H1 (cell line): ENCODE data around the gene FAM209B. TPM values are rescaled to one million over a fixed set of nuclear protein-coding genes. Genes with fewer than 3 reads are reported as not detected.
"Not testable (repeated sequence)": the region's sequence is repeated elsewhere in the genome, so short reads cannot be mapped to it uniquely, and the experiment has no call there.

ENCODE experiments used
- CTCF ChIA-PET: fragments of 300-600 bp; sonication (Branson Sonifier 250); formaldehyde crosslinking; loops from one replicate; lab custom pipeline; 2021; ENCODE audit not compliant: partially characterized antibody; lab: Charles Lee
- POLR2A ChIA-PET: fragments of 300-600 bp; sonication (Branson Sonifier 250); formaldehyde crosslinking; loops from one replicate; lab custom pipeline; 2021; ENCODE audit warnings: inconsistent platforms; ENCODE audit not compliant: partially characterized antibody; lab: Charles Lee
- DNase-seq, 2 experiments: peaks; one replicate each; pipeline versions ENCODE4 v3.0.0 to v3.0.0-alpha.2; 2010 to 2022; ENCODE audit warnings: low spot score in 2 of 2, low read depth in 1 of 2, mixed read lengths in 1 of 2
- FAIRE-seq: peaks from 2 replicates; lab custom pipeline; 2011; peaks lifted over from hg19 to GRCh38; lab: Jason Lieb, UNC
- H2AFZ ChIP-seq: 2 replicates; pipeline ENCODE4 v1.8.1; 2012; ENCODE audit warnings: low read length, inconsistent platforms
- H2AK5ac ChIP-seq: 2 replicates; pipeline ENCODE4 v1.6.1; 2013; ENCODE audit warnings: low read depth, low read length
- H2BK120ac ChIP-seq: replicated peaks from 2 replicates; pipeline ENCODE3; 2013; ENCODE audit warnings: low read depth, low read length, inconsistent platforms
- H2BK12ac ChIP-seq: 2 replicates; pipeline ENCODE4 v1.6.1; 2013; ENCODE audit warnings: low read depth, low read length
- H2BK15ac ChIP-seq: 2 replicates; pipeline ENCODE4 v1.6.1; 2013; ENCODE audit warnings: low read length
- H2BK20ac ChIP-seq: 2 replicates; pipeline ENCODE4 v1.6.1; 2013; ENCODE audit warnings: low read length
- H2BK5ac ChIP-seq: 2 replicates; pipeline ENCODE4 v1.6.1; 2013; ENCODE audit warnings: low read depth, low read length
- H3K14ac ChIP-seq: 2 replicates; pipeline ENCODE4 v1.6.1; 2013; ENCODE audit warnings: inconsistent platforms; ENCODE audit not compliant: insufficient read length
- H3K18ac ChIP-seq: 2 replicates; pipeline ENCODE4 v1.6.1; 2013; ENCODE audit warnings: low read length; ENCODE audit errors: extremely low read depth
- H3K23ac ChIP-seq: 2 replicates; pipeline ENCODE4 v1.6.1; 2013; ENCODE audit warnings: inconsistent platforms; ENCODE audit not compliant: insufficient read length
- H3K23me2 ChIP-seq: 2 replicates; pipeline ENCODE4 v1.6.1; 2013; ENCODE audit warnings: low read depth, low read length
- H3K27ac ChIP-seq: 2 replicates; pipeline ENCODE4 v1.6.1; 2011; ENCODE audit warnings: low read depth, low read length, inconsistent platforms
- H3K27me3 ChIP-seq, 4 experiments: replicated peaks in 1 of 4; 1 replicate in 1 of 4; 2 replicates in 3 of 4; pipeline versions ENCODE4 v1.6.1 to v1.8.1; 2011 to 2013; ENCODE audit warnings: low read length in 3 of 4, mild to moderate bottlenecking in 3 of 4, inconsistent platforms in 2 of 4, mixed read lengths in 2 of 4, moderate library complexity in 1 of 4; ENCODE audit not compliant: control insufficient read depth in 3 of 4, insufficient read depth in 3 of 4; ENCODE audit errors: extremely low read depth in 1 of 4
- H3K36me3 ChIP-seq, 4 experiments: 2 replicates each; pipeline versions ENCODE4 v1.6.1 to v1.8.1; 2011 to 2013; ENCODE audit warnings: mild to moderate bottlenecking in 4 of 4, low read length in 3 of 4, moderate library complexity in 2 of 4, control low read depth in 1 of 4, inconsistent platforms in 1 of 4; ENCODE audit not compliant: insufficient read depth in 4 of 4, control insufficient read depth in 2 of 4
- H3K4ac ChIP-seq: replicated peaks from 2 replicates; pipeline ENCODE3; 2013; ENCODE audit warnings: low read length, low read depth, mixed read lengths, inconsistent platforms; ENCODE audit not compliant: insufficient read length
- H3K4me1 ChIP-seq, 4 experiments: replicated peaks in 1 of 4; 1 replicate in 1 of 4; 2 replicates in 3 of 4; pipeline versions ENCODE4 v1.6.1 to v1.8.1; 2011 to 2013; ENCODE audit warnings: low read length in 3 of 4, inconsistent platforms in 2 of 4, mixed read lengths in 1 of 4; ENCODE audit not compliant: insufficient read depth in 4 of 4, control insufficient read depth in 3 of 4
- H3K4me2 ChIP-seq, 2 experiments: 2 replicates each; pipeline versions ENCODE4 v1.6.1 to v1.8.1; 2011 to 2013; ENCODE audit warnings: low read depth in 2 of 2, low read length in 2 of 2, control low read depth in 1 of 2, inconsistent platforms in 1 of 2, mild to moderate bottlenecking in 1 of 2; ENCODE audit not compliant: insufficient read depth in 1 of 2
- H3K4me3 ChIP-seq, 4 experiments: fragments of 200-600, 300-600 bp in 1 of 4; sonication (generic), shearing (Covaris generic), sonication (Bioruptor Twin) in 1 of 4; 2 replicates each; pipeline versions ENCODE4 v1.5.1 to v1.8.1; 2011 to 2016; ENCODE audit warnings: low read length in 4 of 4, low read depth in 3 of 4, control low read depth in 2 of 4, inconsistent platforms in 2 of 4, mild to moderate bottlenecking in 2 of 4, mixed read lengths in 1 of 4, moderate library complexity in 1 of 4; ENCODE audit not compliant: insufficient read depth in 2 of 4; ENCODE audit errors: extremely low read depth in 1 of 4
- H3K56ac ChIP-seq: replicated peaks from 2 replicates; pipeline ENCODE3; 2013; ENCODE audit warnings: low read depth, mild to moderate bottlenecking, mixed read lengths, low read length, inconsistent platforms; ENCODE audit not compliant: insufficient read length
- H3K79me1 ChIP-seq: 2 replicates; pipeline ENCODE4 v1.6.1; 2013; ENCODE audit warnings: low read depth, low read length, control low read depth
- H3K79me2 ChIP-seq, 2 experiments: 2 replicates each; pipeline versions ENCODE4 v1.6.1 to v1.8.1; 2012 to 2013; ENCODE audit warnings: low read length in 2 of 2, mild to moderate bottlenecking in 2 of 2, inconsistent platforms in 1 of 2; ENCODE audit not compliant: insufficient read depth in 2 of 2, control insufficient read depth in 1 of 2
- H3K9ac ChIP-seq, 4 experiments: replicated peaks in 1 of 4; 1 replicate in 1 of 4; 2 replicates in 3 of 4; pipeline versions ENCODE4 v1.6.1 to v1.8.1; 2011 to 2013; ENCODE audit warnings: low read depth in 3 of 4, low read length in 3 of 4, control low read depth in 2 of 4, mild to moderate bottlenecking in 2 of 4, moderate library complexity in 2 of 4, inconsistent platforms in 1 of 4; ENCODE audit errors: extremely low read depth in 1 of 4
- H3K9me3 ChIP-seq, 2 experiments: 2 replicates each; pipeline versions ENCODE4 v1.6.1 to v1.8.1; 2012 to 2013; ENCODE audit warnings: mild to moderate bottlenecking in 2 of 2, moderate library complexity in 2 of 2, control low read depth in 1 of 2, inconsistent platforms in 1 of 2, low read depth in 1 of 2, low read length in 1 of 2, mixed read lengths in 1 of 2; ENCODE audit not compliant: insufficient read depth in 2 of 2
- H4K20me1 ChIP-seq, 2 experiments: replicated peaks in 1 of 2; 2 replicates each; pipeline versions ENCODE3 to v1.8.1; 2011 to 2013; ENCODE audit warnings: inconsistent platforms in 2 of 2, low read length in 2 of 2, mild to moderate bottlenecking in 1 of 2; ENCODE audit not compliant: insufficient read depth in 2 of 2, control insufficient read depth in 1 of 2
- H4K5ac ChIP-seq: 2 replicates; pipeline ENCODE4 v1.6.1; 2013; ENCODE audit warnings: low read length, low read depth, mixed read lengths, inconsistent platforms; ENCODE audit not compliant: insufficient read length
- H4K8ac ChIP-seq: 2 replicates; pipeline ENCODE4 v1.8.0; 2013; ENCODE audit warnings: mild to moderate bottlenecking, moderate library complexity, low read length, inconsistent platforms; ENCODE audit not compliant: insufficient read depth; ENCODE audit errors: extremely low read depth
- H4K91ac ChIP-seq: replicated peaks from 2 replicates; pipeline ENCODE3; 2013; ENCODE audit warnings: low read length, mixed read lengths, inconsistent platforms; ENCODE audit not compliant: insufficient read length
- WGBS, 2 experiments: shearing (Covaris generic) in 1 of 2; methylation state at CpG; one replicate each; pipeline versions ENCODE4 v1.1.6 to v1.1.7; 2013 to 2015; ENCODE audit warnings: low lambda C conversion rate in 2 of 2, mixed read lengths in 2 of 2, inconsistent platforms in 1 of 2, low coverage in 1 of 2, missing lambda C conversion rate in 1 of 2; ENCODE audit not compliant: insufficient replicate concordance in 2 of 2, insufficient coverage in 1 of 2, insufficient read length in 1 of 2; ENCODE audit errors: extremely low coverage in 1 of 2, missing lambda C conversion rate in 1 of 2; 5-methylcytosine and 5-hydroxymethylcytosine counted together
- polyA plus RNA-seq, 7 experiments: library from polyadenylated mRNA; depleted of rRNA in 3 of 7; stranded (reverse) in 5 of 7; unstranded in 2 of 7; fragments of >200 nt in 5 of 7; fragments of 200-250 nt in 2 of 7; gene quantifications; 1 replicate in 5 of 7; 2 replicates in 1 of 7; 4 replicates in 1 of 7; pipeline versions ENCODE4 v1.2.1 to v1.2.3, GENCODE V29; 2011 to 2013; ENCODE audit warnings: missing spikeins in 2 of 7, mixed read lengths in 2 of 7
- total RNA-seq: library from RNA; stranded (reverse); fragmentation: NEBNext Ultra II Directional; extraction: Animal tissue kit (Norgen Biotek cat#: 25700); gene quantifications from 2 replicates; pipeline ENCODE4 v1.2.1, GENCODE V29; 2021

The FAM209B gene
- total and polyA plus RNA-seq, 2 of the 8 experiments (the other 6 are each of a cell fraction or from before 2014, with no cell fraction given): 0.29 TPM; not detected in 1

DNA sequence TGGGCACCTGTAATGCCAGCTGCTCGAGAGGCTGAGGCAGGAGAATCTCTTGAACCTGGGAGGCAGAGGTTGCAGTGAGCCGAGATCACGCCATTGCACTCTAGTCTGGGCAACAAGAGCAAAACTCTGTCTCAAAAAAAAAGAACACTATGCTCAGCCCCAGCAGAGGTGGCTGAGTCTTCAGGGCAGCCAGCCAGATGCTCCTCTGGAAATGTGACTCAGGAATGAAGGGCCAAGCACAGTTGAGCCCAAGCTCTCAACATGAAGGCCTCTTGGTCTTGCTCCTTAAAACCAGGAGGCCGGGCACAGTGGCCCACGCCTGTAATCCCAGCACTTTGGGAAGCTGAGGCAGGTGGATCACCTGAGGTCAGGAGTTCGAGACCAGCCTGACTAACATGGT lies 31.5 kb downstream of the FAM209B start:
- H3K36me3 ChIP-seq, H2BK12ac ChIP-seq, H3K79me2 ChIP-seq, H4K8ac ChIP-seq, H3K27me3 ChIP-seq, H3K56ac ChIP-seq, H3K9me3 ChIP-seq, H3K4me1 ChIP-seq, H3K4ac ChIP-seq, H3K23ac ChIP-seq, H3K18ac ChIP-seq, H4K91ac ChIP-seq, H3K4me3 ChIP-seq, H3K23me2 ChIP-seq, H2AK5ac ChIP-seq, H2BK15ac ChIP-seq, POLR2A ChIA-PET, H3K4me2 ChIP-seq, H3K27ac ChIP-seq, H2BK5ac ChIP-seq, DNase-seq, H4K20me1 ChIP-seq, H2BK20ac ChIP-seq, H3K79me1 ChIP-seq, FAIRE-seq, H2AFZ ChIP-seq, H3K9ac ChIP-seq, H4K5ac ChIP-seq, H2BK120ac ChIP-seq, H3K14ac ChIP-seq: not testable (repeated sequence)
- CTCF ChIA-PET: interaction anchor here (0.8 to 1.5 kb wide), 3 partner anchors 13 to 16 kb away, joined by 3 to 9 read pairs (median 4); no protein-coding TSS in a partner anchor
- 87% methylated on average over 6 of the region's 6 CpGs; no CpG with 5 or more reads in 1 of the 2 experiments for WGBS, 2 experiments
